CD4-positive, alpha-beta memory T cell (primary cell): ENCODE results near the gene EIF4G1. TPM values are rescaled to one million over a fixed set of nuclear protein-coding genes. Genes with fewer than 3 reads are reported as not detected.

Experiments used
- CTCF ChIA-PET: fragments of 350-600 bp; sonication (Branson Sonifier 250); formaldehyde crosslinking; loops from one replicate; lab custom pipeline; 2021; ENCODE audit warnings: inconsistent platforms; ENCODE audit not compliant: partially characterized antibody; lab: Charles Lee
- POLR2A ChIA-PET: fragments of 350-600 bp; sonication (Branson Sonifier 250); formaldehyde crosslinking; loops from one replicate; lab custom pipeline; 2021; ENCODE audit not compliant: partially characterized antibody; lab: Charles Lee
- DNase-seq, 5 donors: peaks; one replicate each; pipeline versions ENCODE4 v3.0.0 to v3.0.0-alpha.2; 2020 to 2022; ENCODE audit warnings: mixed read lengths in 1 of 5
- H3K27ac ChIP-seq: one replicate; pipeline ENCODE4 v1.7.0; 2013; ENCODE audit warnings: low read depth, low read length
- H3K27me3 ChIP-seq: 2 replicates; pipeline ENCODE4 v1.7.0; 2013; ENCODE audit warnings: mild to moderate bottlenecking, low read length, moderate library complexity; ENCODE audit not compliant: insufficient read depth
- H3K36me3 ChIP-seq: 2 replicates; pipeline ENCODE4 v1.7.0; 2013; ENCODE audit warnings: mild to moderate bottlenecking, low read length, moderate library complexity; ENCODE audit not compliant: insufficient read depth
- H3K4me1 ChIP-seq: 2 replicates; pipeline ENCODE4 v1.7.0; 2013; ENCODE audit warnings: mild to moderate bottlenecking, low read length, moderate library complexity; ENCODE audit not compliant: insufficient read depth
- H3K4me3 ChIP-seq, 2 donors: one replicate each; pipeline ENCODE4 v1.7.0; 2013; ENCODE audit warnings: low read length in 2 of 2, mild to moderate bottlenecking in 1 of 2
- H3K9me3 ChIP-seq, 2 donors: one replicate each; pipeline ENCODE4 v1.7.0; 2013; ENCODE audit warnings: low read length in 2 of 2, control low read depth in 1 of 2; ENCODE audit not compliant: control insufficient read depth in 1 of 2
- H3K27ac Mint-ChIP-seq, 7 donors: one replicate each; pipeline ENCODE4 v1.8.0; 2020 to 2021; ENCODE audit warnings: mixed read lengths in 7 of 7, mild to moderate bottlenecking in 6 of 7, inconsistent platforms in 3 of 7, moderate library complexity in 3 of 7
- H3K27me3 Mint-ChIP-seq, 2 donors: one replicate each; pipeline ENCODE4 v1.8.0; 2020 to 2021; ENCODE audit warnings: mixed read lengths in 2 of 2
- H3K36me3 Mint-ChIP-seq, 2 donors: one replicate each; pipeline ENCODE4 v1.8.0; 2020 to 2021; ENCODE audit warnings: mixed read lengths in 2 of 2, inconsistent platforms in 1 of 2, mild to moderate bottlenecking in 1 of 2
- H3K4me1 Mint-ChIP-seq, 4 donors: one replicate each; pipeline ENCODE4 v1.8.0; 2020 to 2021; ENCODE audit warnings: mixed read lengths in 4 of 4, mild to moderate bottlenecking in 1 of 4
- H3K4me3 Mint-ChIP-seq, 8 donors: one replicate each; pipeline ENCODE4 v1.8.0; 2020 to 2021; ENCODE audit warnings: mixed read lengths in 8 of 8, mild to moderate bottlenecking in 7 of 8, moderate library complexity in 6 of 8, inconsistent platforms in 3 of 8
- H3K9me3 Mint-ChIP-seq, 8 donors: one replicate each; pipeline ENCODE4 v1.8.0; 2020 to 2021; ENCODE audit warnings: mixed read lengths in 8 of 8, mild to moderate bottlenecking in 5 of 8, inconsistent platforms in 3 of 8, moderate library complexity in 1 of 8
- intact Hi-C: fragments of 100-400 bp; cut with micrococcal nuclease; formaldehyde crosslinking; loops from one replicate; pipeline ENCODE4 v1.15.1; 2023
- polyA plus RNA-seq, 2 donors: library from polyadenylated mRNA; unstranded; fragments of 300-500 nt; fragmentation: Illumina TruSeq; gene quantifications; one replicate each; pipeline ENCODE4 v1.2.3, GENCODE V29; 2021
- total RNA-seq, 2 experiments: library from RNA; stranded (reverse); gene quantifications; one replicate each; pipeline ENCODE4 v1.2.3, GENCODE V29; 2021

EIF4G1 gene
- total and polyA plus RNA-seq, 4 experiments from 2014 or later = 3.6 to 246 (median 144) TPM

DNA sequence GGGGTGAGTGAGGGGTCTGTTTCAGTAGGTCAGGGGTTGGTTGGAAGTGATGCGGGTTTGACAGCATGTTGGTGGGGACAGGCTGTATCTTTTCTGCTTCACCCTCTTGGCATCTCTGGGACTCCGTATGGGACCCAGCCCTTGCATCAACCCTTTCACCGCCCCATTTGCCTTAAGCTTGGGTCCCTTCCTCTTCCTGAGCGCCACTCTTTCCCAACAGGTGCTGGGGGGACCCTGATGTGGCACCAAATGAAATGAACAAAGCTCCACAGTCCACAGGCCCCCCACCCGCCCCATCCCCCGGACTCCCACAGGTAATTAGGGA lies 1.1 kb downstream of the EIF4G1 start:
- H3K4me1 ChIP-seq = peaks cover 37% of the 10 kb centered on the region
- peak overlapping the region; percentile 65 to 67 for H3K4me3 ChIP-seq
- no peak for DNase-seq
- Mint-ChIP-seq H3K4me1 (peaks cover 25 to 42% (median 31%) of the 10 kb centered on the region in 4 donors), H3K36me3 (peaks cover 13 to 37% of the 10 kb centered on the region in 2 donors), H3K9me3 (no peaks in the 10 kb centered on the region), H3K4me3 (peak overlapping the region; percentile 79 to 90 (median 88)), H3K27ac (peak overlapping the region; percentile 93 to 97 (median 96)), H3K27me3 (no peaks in the 10 kb centered on the region)
- no peaks in the 10 kb centered on the region for H3K9me3 ChIP-seq
- ChIA-PET CTCF (interaction anchor here (0.6 kb wide), 1 partner anchor 64 kb away, joined by 3 read pairs; no protein-coding TSS in a partner anchor), POLR2A (interaction anchor here (0.7 to 3.9 kb wide), 7 partner anchors 10 to 431 kb away, joined by 3 to 19 read pairs (median 4); partner anchors contain the start of genes CLCN2, FAM131A, PARL and POLR2H)
- peak overlapping the region; percentile 92 for H3K27ac ChIP-seq
- no peaks in the 10 kb centered on the region for H3K27me3 ChIP-seq
- intact Hi-C loops = loop anchor here (1.0 to 2.0 kb wide), 2 partner anchors 20 to 47 kb away; no protein-coding TSS in a partner anchor
- peaks cover 22% of the 10 kb centered on the region for H3K36me3 ChIP-seq

DNA sequence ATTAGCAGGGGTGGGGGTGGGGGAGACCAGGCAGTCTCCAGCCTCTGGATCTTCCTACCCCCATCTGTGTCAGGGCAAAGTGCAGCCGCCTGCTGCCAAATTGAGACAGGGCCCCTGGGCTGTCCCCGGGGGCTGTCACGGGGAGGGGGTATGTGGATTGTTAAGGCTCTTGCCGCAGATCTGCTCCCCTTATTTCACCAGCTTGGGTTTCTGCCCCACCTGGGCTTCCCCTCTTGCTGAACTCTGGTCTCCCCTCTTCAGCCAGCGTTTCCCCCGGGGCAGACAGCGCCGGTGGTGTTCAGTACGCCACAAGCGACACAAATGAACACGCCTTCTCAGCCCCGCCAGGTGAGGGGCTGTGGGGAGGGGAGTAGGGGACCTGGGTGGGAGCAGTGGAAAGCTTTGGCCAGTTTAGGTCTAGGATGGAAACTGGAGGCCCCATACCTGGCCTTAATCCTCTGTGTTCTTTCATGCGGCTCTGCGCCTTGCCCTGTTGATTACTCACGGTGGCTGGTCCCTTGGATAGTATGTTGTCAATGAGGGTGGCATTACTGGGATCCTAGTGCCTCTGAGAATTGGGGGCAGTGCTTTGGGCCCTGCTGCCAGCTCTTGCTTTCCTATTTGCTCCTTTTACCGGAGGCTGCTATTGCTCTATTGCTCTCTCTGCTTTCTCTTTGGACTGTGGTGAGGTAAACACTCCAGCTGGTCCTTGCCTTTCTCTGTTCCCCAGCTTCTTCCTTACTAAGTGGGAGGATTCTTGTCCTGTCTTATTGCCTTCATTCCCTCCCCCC lies 1.7 kb downstream of the EIF4G1 start:
- peak overlapping the region; percentile 92 for H3K27ac ChIP-seq
- intact Hi-C loops = loop anchor here (1.0 to 2.0 kb wide), 2 partner anchors 19 to 47 kb away; no protein-coding TSS in a partner anchor
- Mint-ChIP-seq H3K27ac (peak overlapping the region; percentile 65 to 97 (median 96)), H3K9me3 (no peaks in the 10 kb centered on the region), H3K36me3 (peaks cover 19 to 42% of the 10 kb centered on the region in 2 donors), H3K27me3 (no peaks in the 10 kb centered on the region), H3K4me1 (peaks cover 25 to 42% (median 31%) of the 10 kb centered on the region in 4 donors), H3K4me3 (peak overlapping the region; percentile 79 to 90 (median 86))
- ChIA-PET POLR2A (interaction anchor here (0.7 to 3.9 kb wide), 7 partner anchors 10 to 431 kb away, joined by 3 to 19 read pairs (median 4); partner anchors contain the start of genes CLCN2, FAM131A, PARL and POLR2H), CTCF (interaction anchor here (0.6 kb wide), 1 partner anchor 65 kb away, joined by 3 read pairs; no protein-coding TSS in a partner anchor)
- H3K9me3 ChIP-seq = no peaks in the 10 kb centered on the region
- H3K4me1 ChIP-seq = peaks cover 37% of the 10 kb centered on the region
- H3K27me3 ChIP-seq = no peaks in the 10 kb centered on the region
- DNase-seq = peak in 3 of 5 donors; percentile 14 to 63 (median 20)
- peaks cover 28% of the 10 kb centered on the region for H3K36me3 ChIP-seq
- H3K4me3 ChIP-seq = peak overlapping the region in 1 of 2 donors; percentile 67

DNA sequence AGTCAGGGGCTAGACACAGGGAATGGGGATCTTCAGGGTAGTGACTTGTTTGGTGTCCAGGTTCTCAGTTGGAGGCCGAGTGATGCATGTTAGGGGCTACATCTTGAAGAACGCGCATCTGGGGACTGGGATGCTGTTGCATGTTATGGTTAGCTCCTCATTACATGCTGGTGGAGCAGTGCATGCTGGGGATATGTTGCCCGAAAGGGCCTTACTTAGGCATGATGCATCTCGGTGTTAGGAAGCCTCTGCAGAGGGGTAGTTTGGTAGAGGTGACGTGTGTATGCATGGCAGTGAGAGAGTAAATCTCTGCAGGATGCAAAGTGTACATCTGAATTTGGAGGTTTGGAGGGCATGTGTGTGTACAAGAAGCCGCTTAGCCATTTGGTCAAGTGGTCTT lies 2.4 kb downstream of the EIF4G1 start:
- peak in 1 of 5 donors; percentile 34 for DNase-seq
- intact Hi-C loops = no loop called here
- H3K27ac Mint-ChIP-seq = peak overlapping the region; percentile 23 to 97 (median 96)
- H3K36me3 Mint-ChIP-seq = peaks cover 26 to 50% of the 10 kb centered on the region in 2 donors
- no peaks in the 10 kb centered on the region for H3K9me3 ChIP-seq
- H3K9me3 Mint-ChIP-seq = no peaks in the 10 kb centered on the region
- ChIA-PET CTCF (no interaction called here), POLR2A (interaction anchor here (2.2 to 3.9 kb wide), 2 partner anchors 9 to 17 kb away, joined by 13 to 19 read pairs; no protein-coding TSS in a partner anchor)
- no peak overlapping the region for H3K4me3 ChIP-seq
- H3K4me1 ChIP-seq = peaks cover 37% of the 10 kb centered on the region
- peaks cover 25 to 42% (median 31%) of the 10 kb centered on the region in 4 donors for H3K4me1 Mint-ChIP-seq
- H3K4me3 Mint-ChIP-seq = peak overlapping the region in 7 of 8 donors; percentile 79 to 89 (median 86)
- H3K27me3 Mint-ChIP-seq = no peaks in the 10 kb centered on the region
- H3K27ac ChIP-seq = peak overlapping the region; percentile 92
- H3K36me3 ChIP-seq = peaks cover 35% of the 10 kb centered on the region
- H3K27me3 ChIP-seq = no peaks in the 10 kb centered on the region

DNA sequence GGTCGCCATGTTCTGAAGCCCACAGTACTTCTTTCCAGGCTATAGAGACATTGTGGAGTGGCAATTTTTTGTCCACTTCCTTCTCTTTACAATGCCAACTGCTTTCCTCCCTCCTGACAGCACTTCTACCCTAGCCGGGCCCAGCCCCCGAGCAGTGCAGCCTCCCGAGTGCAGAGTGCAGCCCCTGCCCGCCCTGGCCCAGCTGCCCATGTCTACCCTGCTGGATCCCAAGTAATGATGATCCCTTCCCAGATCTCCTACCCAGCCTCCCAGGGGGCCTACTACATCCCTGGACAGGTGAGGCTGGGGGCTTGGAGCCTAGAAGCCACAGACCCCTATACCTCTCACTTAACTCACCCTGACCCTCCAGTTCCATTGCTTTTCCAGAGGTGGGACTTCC lies 2.8 kb downstream of the EIF4G1 start:
- ChIA-PET POLR2A (interaction anchor here (0.8 to 3.9 kb wide), 2 partner anchors 9 to 45 kb away, joined by 4 to 19 read pairs; no protein-coding TSS in a partner anchor), CTCF (no interaction called here)
- Histone ChIP-seq H3K4me3 (no peak overlapping the region), H3K4me1 (peaks cover 37% of the 10 kb centered on the region), H3K27ac (peak overlapping the region; percentile 92), H3K27me3 (no peaks in the 10 kb centered on the region), H3K9me3 (no peaks in the 10 kb centered on the region), H3K36me3 (peaks cover 39% of the 10 kb centered on the region)
- peaks cover 25 to 42% (median 31%) of the 10 kb centered on the region in 4 donors for H3K4me1 Mint-ChIP-seq
- no peaks in the 10 kb centered on the region for H3K9me3 Mint-ChIP-seq
- H3K36me3 Mint-ChIP-seq = peaks cover 29 to 53% of the 10 kb centered on the region in 2 donors
- H3K4me3 Mint-ChIP-seq = peak overlapping the region in 6 of 8 donors; percentile 8 to 89 (median 50)
- intact Hi-C loops = no loop called here
- no peaks in the 10 kb centered on the region for H3K27me3 Mint-ChIP-seq
- peak overlapping the region; percentile 42 to 97 (median 94) for H3K27ac Mint-ChIP-seq
- no peak for DNase-seq

DNA sequence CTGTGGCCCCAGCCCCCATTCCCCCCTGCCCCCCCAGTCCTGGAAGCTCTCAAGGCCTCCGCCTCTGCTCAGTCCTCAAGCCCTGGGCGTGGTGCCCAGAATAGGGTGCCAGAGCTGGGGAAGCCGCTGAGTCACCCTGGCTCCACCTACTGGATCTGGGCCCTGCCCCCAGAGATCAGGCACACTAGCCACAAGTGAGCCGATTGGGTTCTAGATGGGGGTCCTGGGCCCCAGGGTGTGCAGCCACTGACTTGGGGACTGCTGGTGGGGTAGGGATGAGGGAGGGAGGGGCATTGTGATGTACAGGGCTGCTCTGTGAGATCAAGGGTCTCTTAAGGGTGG lies 5.7 kb downstream of the EIF4G1 start:
- Histone ChIP-seq H3K36me3 (peaks cover 68% of the 10 kb centered on the region), H3K9me3 (no peaks in the 10 kb centered on the region), H3K27me3 (no peaks in the 10 kb centered on the region), H3K27ac (no peak overlapping the region), H3K4me3 (no peak overlapping the region), H3K4me1 (peaks cover 32% of the 10 kb centered on the region)
- ChIA-PET POLR2A (no interaction called here), CTCF (no interaction called here)
- Mint-ChIP-seq H3K9me3 (no peaks in the 10 kb centered on the region), H3K27me3 (no peaks in the 10 kb centered on the region), H3K4me1 (peaks cover 24 to 36% (median 30%) of the 10 kb centered on the region in 4 donors), H3K36me3 (peaks cover 50 to 80% of the 10 kb centered on the region in 2 donors), H3K27ac (peak overlapping the region in 1 of 7 donors; percentile 9), H3K4me3 (no peak overlapping the region)
- intact Hi-C loops = no loop called here
- peak in 1 of 5 donors; percentile 39 for DNase-seq

DNA sequence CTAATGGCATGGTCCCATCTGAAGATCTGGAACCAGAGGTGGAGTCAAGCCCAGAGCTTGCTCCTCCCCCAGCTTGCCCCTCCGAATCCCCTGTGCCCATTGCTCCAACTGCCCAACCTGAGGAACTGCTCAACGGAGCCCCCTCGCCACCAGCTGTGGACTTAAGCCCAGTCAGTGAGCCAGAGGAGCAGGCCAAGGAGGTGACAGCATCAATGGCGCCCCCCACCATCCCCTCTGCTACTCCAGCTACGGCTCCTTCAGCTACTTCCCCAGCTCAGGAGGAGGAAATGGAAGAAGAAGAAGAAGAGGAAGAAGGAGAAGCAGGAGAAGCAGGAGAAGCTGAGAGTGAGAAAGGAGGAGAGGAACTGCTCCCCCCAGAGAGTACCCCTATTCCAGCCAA lies 7.3 kb downstream of the EIF4G1 start:
- Mint-ChIP-seq H3K27ac (peak overlapping the region in 1 of 7 donors; percentile 76), H3K36me3 (peaks cover 65 to 87% of the 10 kb centered on the region in 2 donors), H3K4me3 (no peak overlapping the region), H3K27me3 (no peaks in the 10 kb centered on the region), H3K4me1 (peaks cover 14 to 26% (median 19%) of the 10 kb centered on the region in 4 donors), H3K9me3 (no peaks in the 10 kb centered on the region)
- ChIA-PET POLR2A (interaction anchor here (0.9 kb wide), 1 partner anchor 15 kb away, joined by 3 read pairs; the partner anchor contains the start of gene FAM131A), CTCF (no interaction called here)
- intact Hi-C loops = no loop called here
- Histone ChIP-seq H3K36me3 (peaks cover 83% of the 10 kb centered on the region), H3K4me1 (peaks cover 17% of the 10 kb centered on the region), H3K9me3 (no peaks in the 10 kb centered on the region), H3K4me3 (no peak overlapping the region), H3K27ac (no peak overlapping the region), H3K27me3 (no peaks in the 10 kb centered on the region)
- DNase-seq = no peak
